ENCODE measurements around the gene TIMM17A. TPM values are rescaled to one million over a fixed set of nuclear protein-coding genes. Genes with fewer than 3 reads are reported as not detected.

Gene TIMM17A
- total and polyA plus RNA-seq, 2 of the 8 experiments (the other 6 are each of a cell fraction or from before 2014, with no cell fraction given), result 30.3 to 57.1 TPM

- H3K18ac ChIP-seq (ENCODE audit: extremely low read depth, low read length), result no peak overlapping the region
- no peaks in the 10 kb centered on the region for H3K36me3 ChIP-seq (ENCODE audit: control insufficient read depth in 2 of 4, insufficient read depth in 4 of 4, low read length in 3 of 4)
- no peak overlapping the region for H2BK12ac ChIP-seq (ENCODE audit: low read depth, low read length)
- H2BK5ac ChIP-seq (ENCODE audit: low read depth, low read length), result no peak overlapping the region
- DNase-seq (ENCODE audit: low read depth in 1 of 2, low spot score in 2 of 2) (no peak), FAIRE-seq (no peak)
- H4K20me1 ChIP-seq (replicated peaks in 1 of 2; ENCODE audit: control insufficient read depth in 1 of 2, insufficient read depth in 2 of 2, low read length in 2 of 2), result no peaks in the 10 kb centered on the region
- no peak overlapping the region for H3K4me3 ChIP-seq (ENCODE audit: extremely low read depth in 1 of 4, insufficient read depth in 2 of 4, low read depth in 3 of 4, low read length in 4 of 4)
- no peak overlapping the region for H2AK5ac ChIP-seq (ENCODE audit: low read depth, low read length)
- H3K14ac ChIP-seq (ENCODE audit: insufficient read length), result no peak overlapping the region
- no peak overlapping the region for H3K27ac ChIP-seq (ENCODE audit: low read depth, low read length)
- H2AFZ ChIP-seq (ENCODE audit: low read length), result no peak overlapping the region
- H2BK20ac ChIP-seq (ENCODE audit: low read length), result no peak overlapping the region
- no peaks in the 10 kb centered on the region for H3K79me1 ChIP-seq (ENCODE audit: low read depth, low read length)
- H3K4me2 ChIP-seq (ENCODE audit: insufficient read depth in 1 of 2, low read depth in 2 of 2, low read length in 2 of 2), result no peak overlapping the region
- H3K9ac ChIP-seq (replicated peaks in 1 of 4; ENCODE audit: extremely low read depth in 1 of 4, low read depth in 3 of 4, low read length in 3 of 4), result no peak overlapping the region
- ChIA-PET POLR2A (ENCODE audit: partially characterized antibody) (interaction anchor here (0.7 to 1.3 kb wide), 2 partner anchors 9 to 32 kb away, joined by 3 read pairs; partner anchors contain the start of gene LMOD1), CTCF (ENCODE audit: partially characterized antibody) (interaction anchor here (1.1 to 12.4 kb wide), 4 partner anchors 20 to 85 kb away, joined by 4 to 147 read pairs (median 12); no protein-coding TSS in a partner anchor)
- H3K56ac ChIP-seq (replicated peaks; ENCODE audit: insufficient read length, low read depth, low read length), result no peak overlapping the region
- H3K9me3 ChIP-seq (ENCODE audit: insufficient read depth in 2 of 2, low read depth in 1 of 2, low read length in 1 of 2), result no peaks in the 10 kb centered on the region
- no peak overlapping the region for H3K4ac ChIP-seq (replicated peaks; ENCODE audit: insufficient read length, low read depth, low read length)
- H4K91ac ChIP-seq (replicated peaks; ENCODE audit: insufficient read length, low read length), result no peak overlapping the region
- no peaks in the 10 kb centered on the region for H3K23me2 ChIP-seq (ENCODE audit: low read depth, low read length)
- H3K27me3 ChIP-seq (replicated peaks in 1 of 4; ENCODE audit: control insufficient read depth in 3 of 4, extremely low read depth in 1 of 4, insufficient read depth in 3 of 4, low read length in 3 of 4), result no peaks in the 10 kb centered on the region
- WGBS, 2 experiments (ENCODE audit: extremely low coverage in 1 of 2, insufficient coverage in 1 of 2, insufficient read length in 1 of 2, insufficient replicate concordance in 2 of 2, low coverage in 1 of 2, low lambda C conversion rate in 2 of 2, missing lambda C conversion rate in 1 of 2), result 92% methylated on average over 12 of the region's 14 CpGs; no CpG with 5 or more reads in 1 of the 2 experiments
- no peak overlapping the region for H3K23ac ChIP-seq (ENCODE audit: insufficient read length)
- H2BK15ac ChIP-seq (ENCODE audit: low read length), result no peak overlapping the region
- H4K5ac ChIP-seq (ENCODE audit: insufficient read length, low read depth, low read length), result no peak overlapping the region
- no peak overlapping the region for H2BK120ac ChIP-seq (replicated peaks; ENCODE audit: low read depth, low read length)
- H3K4me1 ChIP-seq (replicated peaks in 1 of 4; ENCODE audit: control insufficient read depth in 3 of 4, insufficient read depth in 4 of 4, low read length in 3 of 4), result peaks cover 0 to 4% (median 1%) of the 10 kb centered on the region in 4 experiments; a peak in 5 of 7 replicates
- no peaks in the 10 kb centered on the region for H3K79me2 ChIP-seq (ENCODE audit: control insufficient read depth in 1 of 2, insufficient read depth in 2 of 2, low read length in 2 of 2)
- H4K8ac ChIP-seq (ENCODE audit: extremely low read depth, insufficient read depth, low read length), result no peak overlapping the region; the same call in 1 of the 2 replicates
- TF ChIP-seq RXRA (IDR thresholded peaks at IDR 0.05; ENCODE audit: insufficient read depth, low read depth, low read length) (no peak), ATF3 (IDR thresholded peaks at IDR 0.05; ENCODE audit: insufficient read depth, low read depth, low read length) (no peak), BCL11A (IDR thresholded peaks at IDR 0.05; ENCODE audit: low read depth in 2 of 2, low read length in 2 of 2) (no peak), ASH2L (IDR thresholded peaks at IDR 0.05; ENCODE audit: low read length) (no peak), MAFK (IDR thresholded peaks at IDR 0.05; ENCODE audit: low read depth, low read length) (no peak), CBX5 (IDR thresholded peaks at IDR 0.05; ENCODE audit: low read depth, low read length) (no peak), GABPA (IDR thresholded peaks at IDR 0.05; ENCODE audit: borderline replicate concordance, insufficient read depth, low read length) (no peak), RBBP5 (IDR thresholded peaks at IDR 0.05; ENCODE audit: borderline replicate concordance, low read depth, low read length) (no peak), SIN3A (conservative IDR thresholded peaks at IDR 0.05 in 1 of 2, IDR thresholded peaks at IDR 0.05 in 1 of 2; ENCODE audit: low read depth in 1 of 2, low read length in 2 of 2) (no peak), NANOG (IDR thresholded peaks at IDR 0.05; ENCODE audit: insufficient read depth, low read depth, low read length, poor library complexity, severe bottlenecking) (no peak), PHF8 (conservative IDR thresholded peaks at IDR 0.05; ENCODE audit: low read depth, low read length) (no peak)
These were observed 40.7 kb upstream of the TIMM17A start for GRCh38 chr1:201914456-201915235.
